A549 (cell line): ENCODE results near the gene TEKT3. TPM values are rescaled to one million over a fixed set of nuclear protein-coding genes. Genes with fewer than 3 reads are reported as not detected.

Experiments used
- ATAC-seq, 2 experiments: fragments of 200-7000 bp in 1 of 2; fragments of >200 bp in 1 of 2; cut with Nextera tagmentation in 1 of 2; cut with Tn5 transposase in 1 of 2; 3 replicates each; pipeline versions ENCODE4 v1.8.0 to v1.9.1; 2018 to 2020; ENCODE audit warnings: mild to moderate bottlenecking in 1 of 2, moderate library complexity in 1 of 2
- CTCF ChIA-PET: fragments of 300-600 bp; sonication (Branson Sonifier 250); formaldehyde crosslinking; extraction: SDS; loops from one replicate; lab custom pipeline; 2021; ENCODE audit warnings: antibody characterized with exemption, inconsistent platforms; lab: Yijun Ruan, JAX
- POLR2A ChIA-PET: fragments of 350-600 bp; formaldehyde crosslinking; extraction: SDS; loops from one replicate; lab custom pipeline; 2021; ENCODE audit warnings: antibody characterized with exemption, inconsistent platforms; lab: Yijun Ruan, JAX
- DNase-seq, 2 experiments: peaks; one replicate each; pipeline versions ENCODE4 v3.0.0 to v3.0.0-alpha.2; 2011 to 2016; ENCODE audit warnings: low read depth in 1 of 2, low spot score in 1 of 2
- FAIRE-seq: peaks from 2 replicates; lab custom pipeline; 2011; peaks lifted over from hg19 to GRCh38; lab: Jason Lieb, UNC
- H3K27ac ChIP-seq, 2 experiments: fragments of >200 bp; sonication (Bioruptor Twin); formaldehyde crosslinking; 3 replicates each; pipeline ENCODE4 v1.5.1; 2016 to 2017
- H3K4me1 ChIP-seq: fragments of >200 bp; sonication (Bioruptor Twin); formaldehyde crosslinking; 3 replicates; pipeline ENCODE4 v1.6.1; 2016
- H3K4me2 ChIP-seq: fragments of >200 bp; sonication (Bioruptor Twin); formaldehyde crosslinking; 3 replicates; pipeline ENCODE4 v1.6.1; 2016
- H3K4me3 ChIP-seq: fragments of >200 bp; sonication (Bioruptor Twin); formaldehyde crosslinking; 3 replicates; pipeline ENCODE4 v1.5.1; 2016
- H3K9me3 ChIP-seq: fragments of >200 bp; sonication (Bioruptor Twin); formaldehyde crosslinking; 3 replicates; pipeline ENCODE4 v1.6.1; 2016
- CBX8 ChIP-seq: fragments of 200-600 bp; sonication (generic); IDR thresholded peaks from 2 replicates; pipeline ENCODE4 v1.6.1; 2016
- CHD2 ChIP-seq: fragments of 150-350 bp; IDR thresholded peaks from 2 replicates; pipeline ENCODE4 v1.6.1; 2014; ENCODE audit warnings: low read length; ENCODE audit not compliant: partially characterized antibody
- E2F6 ChIP-seq: IDR thresholded peaks from 2 replicates; pipeline ENCODE4 v1.6.1; 2012; ENCODE audit warnings: low read depth, borderline replicate concordance
- EHF ChIP-seq: fragments of 250-450 bp; sonication (Bioruptor Pico); IDR thresholded peaks from 2 replicates; pipeline ENCODE4 v1.5.0; 2020; ENCODE audit warnings: mild to moderate bottlenecking
- FOSB ChIP-seq: fragments of 250-450 bp; sonication (Bioruptor Pico); IDR thresholded peaks from 2 replicates; pipeline ENCODE4 v1.5.0; 2020; ENCODE audit warnings: mild to moderate bottlenecking, moderate library complexity
- FOSL2 ChIP-seq, 2 experiments: fragments of 450-650 bp in 1 of 2; fragments of >200 bp in 1 of 2; sonication (Bioruptor Twin) in 1 of 2; formaldehyde crosslinking; IDR thresholded peaks; 2 replicates each; pipeline versions ENCODE4 v1.5.0 to v1.6.1; 2016 to 2020; ENCODE audit warnings: mild to moderate bottlenecking in 1 of 2, moderate library complexity in 1 of 2
- GATA3 ChIP-seq: IDR thresholded peaks from 2 replicates; pipeline ENCODE4 v1.6.1; 2012; ENCODE audit warnings: borderline replicate concordance
- HMGXB4 ChIP-seq: fragments of 250-450 bp; sonication (Bioruptor Pico); IDR thresholded peaks from 2 replicates; pipeline ENCODE4 v1.5.0; 2021; ENCODE audit warnings: mild to moderate bottlenecking, moderate library complexity, borderline replicate concordance
- HOXB5 ChIP-seq: fragments of 250-450 bp; sonication (Bioruptor Pico); IDR thresholded peaks from 2 replicates; pipeline ENCODE4 v1.5.0; 2020; ENCODE audit warnings: mild to moderate bottlenecking, moderate library complexity
- JUN ChIP-seq, 2 experiments: fragments of >200 bp; sonication (Bioruptor Twin); formaldehyde crosslinking; IDR thresholded peaks; 2 replicates in 1 of 2; 3 replicates in 1 of 2; pipeline ENCODE4 v1.6.1; 2016 to 2017
- NR3C1 ChIP-seq: fragments of >200 bp; sonication (Bioruptor Twin); formaldehyde crosslinking; IDR thresholded peaks from 3 replicates; pipeline ENCODE4 v1.6.1; 2017
- RARB ChIP-seq: fragments of 250-450 bp; sonication (Bioruptor Pico); IDR thresholded peaks from 2 replicates; pipeline ENCODE4 v1.8.0; 2021; ENCODE audit warnings: mild to moderate bottlenecking, moderate library complexity
- REST ChIP-seq: fragments of 200-600 bp; sonication (generic); IDR thresholded peaks from 2 replicates; pipeline ENCODE4 v1.6.1; 2016; ENCODE audit warnings: antibody characterized with exemption, mild to moderate bottlenecking, moderate library complexity
- RNF2 ChIP-seq: fragments of 200-600 bp; sonication (generic); IDR thresholded peaks from 2 replicates; pipeline ENCODE4 v1.6.1; 2016; ENCODE audit warnings: low read depth, mild to moderate bottlenecking, antibody characterized with exemption, moderate library complexity, borderline replicate concordance
- USF2 ChIP-seq: fragments of 450-650 bp; IDR thresholded peaks from 2 replicates; pipeline ENCODE4 v1.6.1; 2014; ENCODE audit warnings: antibody characterized with exemption
- ZFP36 ChIP-seq: fragments of 450-650 bp; IDR thresholded peaks from 2 replicates; pipeline ENCODE4 v1.6.1; 2014; ENCODE audit warnings: borderline replicate concordance; ENCODE audit not compliant: partially characterized antibody
- WGBS: methylation state at CpG from one replicate; pipeline ENCODE4 v1.1.6; 2017; ENCODE audit errors: missing lambda C conversion rate; 5-methylcytosine and 5-hydroxymethylcytosine counted together
- polyA plus RNA-seq, 4 experiments: library from polyadenylated mRNA; depleted of rRNA in 3 of 4; stranded (reverse); fragments of >200 nt; fragmentation: RNase III in 1 of 4; extraction: RNeasy Plus Mini Kit Qiagen cat#74134 plus additional on column Dnase treatment in 1 of 4; gene quantifications; 2 replicates in 3 of 4; 3 replicates in 1 of 4; pipeline ENCODE4 v1.2.3, GENCODE V29; 2011 to 2017

TEKT3 gene
- polyA plus RNA-seq, 2 of the 4 experiments (the other 2 are of a cell fraction) = 0.17 to 0.21 TPM

- ChIA-PET POLR2A (no interaction called here), CTCF (interaction anchor here (1.2 to 1.5 kb wide), 2 partner anchors 101 to 154 kb away, joined by 3 read pairs; no protein-coding TSS in a partner anchor)
- TF ChIP-seq HOXB5 (CRISPR knock-in tag) = no peak
- TF ChIP-seq FOSL2 (IDR thresholded peaks at IDR 0.05) = no peak
- TF ChIP-seq FOSL2 (CRISPR knock-in tag; IDR thresholded peaks at IDR 0.05) = peak; percentile 62
- no peak for TF ChIP-seq CHD2
- TF ChIP-seq E2F6 = no peak
- TF ChIP-seq EHF (CRISPR knock-in tag) = no peak
- TF ChIP-seq USF2 = no peak
- TF ChIP-seq HMGXB4 (CRISPR knock-in tag) = no peak
- 2% methylated on average over 2 of the region's 2 CpGs for WGBS
- no peak overlapping the region for H3K4me3 ChIP-seq
- H3K27ac ChIP-seq = no peak overlapping the region
- DNase-seq = no peak
- no peaks in the 10 kb centered on the region for H3K9me3 ChIP-seq
- peaks cover 31% of the 10 kb centered on the region for H3K4me1 ChIP-seq
- peak; percentile 94 for FAIRE-seq
- no peak for ATAC-seq
- no peak overlapping the region for H3K4me2 ChIP-seq
Observed at GRCh38 chr17:15349119-15349518, 7.7 kb upstream of the TEKT3 start.

GRCh38 chr17:15348021-15348420, 6.6 kb upstream of the TEKT3 start:
- ATAC-seq = peak in 1 of 2 experiments; percentile 35; a peak in 3 of 6 replicates
- WGBS = 8% methylated on average over 4 of the region's 4 CpGs
- Histone ChIP-seq H3K4me3 (no peak overlapping the region), H3K4me1 (peaks cover 39% of the 10 kb centered on the region), H3K4me2 (peak overlapping the region; percentile 14), H3K9me3 (no peaks in the 10 kb centered on the region), H3K27ac (no peak overlapping the region)
- peak; percentile 80 for FAIRE-seq
- TF ChIP-seq REST (no peak), GATA3 (peak; percentile 76)
- CTCF ChIA-PET = interaction anchor here (0.8 to 1.5 kb wide), 3 partner anchors 83 to 155 kb away, joined by 3 read pairs; no protein-coding TSS in a partner anchor
- POLR2A ChIA-PET = no interaction called here
- peak in 1 of 2 experiments; percentile 67 for DNase-seq

GRCh38 chr17:15346066-15346595, 4.7 kb upstream of the TEKT3 start:
- FAIRE-seq = no peak
- no peak for ATAC-seq
- no peak overlapping the region for H3K4me3 ChIP-seq
- WGBS = 69% methylated on average over 10 of the region's 13 CpGs
- no peak for DNase-seq
- no peak overlapping the region for H3K27ac ChIP-seq
- TF ChIP-seq CBX8 = no peak
- TF ChIP-seq ZFP36 = no peak
- TF ChIP-seq RARB (CRISPR knock-in tag) = no peak
- no peak for TF ChIP-seq JUN (IDR thresholded peaks at IDR 0.05)
- TF ChIP-seq RNF2 = no peak
- TF ChIP-seq FOSB (CRISPR knock-in tag) = no peak
- TF ChIP-seq NR3C1 = no peak
- TF ChIP-seq, all 56 proteins: peak for 0
- no peak overlapping the region for H3K4me2 ChIP-seq
- no peaks in the 10 kb centered on the region for H3K9me3 ChIP-seq
- ChIA-PET CTCF (interaction anchor here (1.0 to 3.0 kb wide), 3 partner anchors 9 to 157 kb away, joined by 3 to 14 read pairs (median 10); no protein-coding TSS in a partner anchor), POLR2A (no interaction called here)
- peaks cover 24% of the 10 kb centered on the region for H3K4me1 ChIP-seq
